SK-N-MC (cell line): ENCODE measurements around the gene UBE2V1.
A peak's percentile ranks its signal among the peaks of the same experiment; 100 is the strongest.

Experiments
- DNase-seq: peaks from one replicate; pipeline ENCODE4 v3.0.0-alpha.2; 2011; ENCODE audit warnings: low read depth, low spot score
- H3K27ac ChIP-seq: fragments of 200-600 bp; sonication (generic); 2 replicates; pipeline ENCODE4 v1.5.1; 2016; ENCODE audit warnings: mixed run types
- H3K36me3 ChIP-seq: fragments of 200-600 bp; sonication (generic); 2 replicates; pipeline ENCODE4 v1.6.1; 2017; ENCODE audit warnings: antibody characterized with exemption, low read length, mixed read lengths; ENCODE audit not compliant: insufficient read depth
- H3K4me3 ChIP-seq: fragments of 200-600 bp; sonication (generic); 2 replicates; pipeline ENCODE4 v1.5.1; 2016
- H3K9ac ChIP-seq: fragments of 200-600 bp; sonication (generic); 2 replicates; pipeline ENCODE4 v1.8.0; 2017; ENCODE audit warnings: mixed run types, mixed read lengths; ENCODE audit not compliant: insufficient read length
- H3K9me3 ChIP-seq: fragments of 200-600 bp; sonication (generic); 2 replicates; pipeline ENCODE4 v1.6.1; 2017; ENCODE audit warnings: low read depth, mild to moderate bottlenecking, antibody characterized with exemption, low read length, moderate library complexity, mixed read lengths
- EZH2 ChIP-seq: fragments of 200-600 bp; sonication (generic); IDR thresholded peaks from one replicate; pipeline ENCODE4 v1.6.1; 2017; ENCODE audit warnings: antibody characterized with exemption
- FOXP2 ChIP-seq: optimal IDR thresholded peaks from 2 replicates; pipeline ENCODE3; 2011; ENCODE audit warnings: mild to moderate bottlenecking, moderate library complexity; ENCODE audit not compliant: insufficient read depth; ENCODE audit errors: extremely low read length, control extremely low read depth
- POLR2AphosphoS5 ChIP-seq: IDR thresholded peaks from 2 replicates; pipeline ENCODE4 v1.6.1; 2012; ENCODE audit warnings: mild to moderate bottlenecking, low read depth, low read length, borderline replicate concordance

The UBE2V1 gene

GRCh38 chr20:50055524-50056083 lies 57.3 kb downstream of the UBE2V1 start:
- Histone ChIP-seq H3K9me3 (no peaks in the 10 kb centered on the region), H3K4me3 (peak overlapping the region; percentile 25; the same call in 1 of the 2 replicates), H3K9ac (peak overlapping the region; percentile 19), H3K36me3 (no peaks in the 10 kb centered on the region), H3K27ac (peak overlapping the region; percentile 54; the same call in 1 of the 2 replicates)
- no peak for TF ChIP-seq POLR2AphosphoS5
- no peak for TF ChIP-seq FOXP2
- TF ChIP-seq EZH2 = no peak
- DNase-seq = no peak

GRCh38 chr20:50054626-50055511 lies 58.1 kb downstream of the UBE2V1 start:
- TF ChIP-seq FOXP2 (no peak), EZH2 (no peak)
- Histone ChIP-seq H3K9me3 (no peaks in the 10 kb centered on the region), H3K36me3 (no peaks in the 10 kb centered on the region), H3K4me3 (peak overlapping the region; percentile 25; the same call in 1 of the 2 replicates), H3K27ac (peak overlapping the region; percentile 54; the same call in 1 of the 2 replicates), H3K9ac (peak overlapping the region; percentile 19)
- DNase-seq = no peak

- Histone ChIP-seq H3K9me3 (no peaks in the 10 kb centered on the region), H3K4me3 (no peak overlapping the region), H3K27ac (no peak overlapping the region), H3K36me3 (no peaks in the 10 kb centered on the region), H3K9ac (no peak overlapping the region)
- no peak for DNase-seq
- TF ChIP-seq FOXP2 (no peak), EZH2 (no peak), POLR2AphosphoS5 (no peak)
Measured at GRCh38 chr20:50054231-50054547, 58.8 kb downstream of the UBE2V1 start.

GRCh38 chr20:50053362-50054230 lies 59.4 kb downstream of the UBE2V1 start:
- H3K27ac ChIP-seq = no peak overlapping the region
- H3K4me3 ChIP-seq = no peak overlapping the region
- no peaks in the 10 kb centered on the region for H3K36me3 ChIP-seq
- TF ChIP-seq EZH2 = no peak
- TF ChIP-seq POLR2AphosphoS5 = no peak
- no peak for TF ChIP-seq FOXP2
- H3K9me3 ChIP-seq = no peaks in the 10 kb centered on the region
- DNase-seq = no peak
- no peak overlapping the region for H3K9ac ChIP-seq

GRCh38 chr20:50052550-50053361 lies 60.2 kb downstream of the UBE2V1 start:
- peak overlapping the region; percentile 68; the same call in 1 of the 2 replicates for H3K27ac ChIP-seq

GRCh38 chr20:50050660-50051308 lies 62.2 kb downstream of the UBE2V1 start:
- Histone ChIP-seq H3K27ac (no peak overlapping the region), H3K9ac (no peak overlapping the region), H3K36me3 (no peaks in the 10 kb centered on the region), H3K9me3 (no peaks in the 10 kb centered on the region), H3K4me3 (no peak overlapping the region)
- DNase-seq = no peak
- TF ChIP-seq EZH2 (no peak), POLR2AphosphoS5 (no peak), FOXP2 (no peak)

More at GRCh38 chr20:50052550-50053361, 60.2 kb downstream of the UBE2V1 start:
- H3K9me3 ChIP-seq = no peaks in the 10 kb centered on the region
- TF ChIP-seq POLR2AphosphoS5 = no peak
- no peak for TF ChIP-seq EZH2
- no peak for TF ChIP-seq FOXP2
- DNase-seq = no peak
- H3K4me3 ChIP-seq = no peak overlapping the region
- H3K36me3 ChIP-seq = no peaks in the 10 kb centered on the region
- H3K9ac ChIP-seq = no peak overlapping the region

GRCh38 chr20:50050214-50050613 lies 62.7 kb downstream of the UBE2V1 start:
- Histone ChIP-seq H3K36me3 (no peaks in the 10 kb centered on the region), H3K4me3 (no peak overlapping the region), H3K9me3 (no peaks in the 10 kb centered on the region), H3K27ac (no peak overlapping the region), H3K9ac (no peak overlapping the region)
- no peak for DNase-seq
- TF ChIP-seq EZH2 (no peak), POLR2AphosphoS5 (no peak), FOXP2 (no peak)
